H1 (cell line): ENCODE results near the gene CCSER2. TPM values are rescaled to one million over a fixed set of nuclear protein-coding genes. Genes with fewer than 3 reads are reported as not detected.

Source experiments
- polyA plus RNA-seq, 7 experiments: library from polyadenylated mRNA; depleted of rRNA in 3 of 7; stranded (reverse) in 5 of 7; unstranded in 2 of 7; fragments of >200 nt in 5 of 7; fragments of 200-250 nt in 2 of 7; gene quantifications; 1 replicate in 5 of 7; 2 replicates in 1 of 7; 4 replicates in 1 of 7; pipeline versions ENCODE4 v1.2.1 to v1.2.3, GENCODE V29; 2011 to 2013; ENCODE audit warnings: missing spikeins in 2 of 7, mixed read lengths in 2 of 7
- total RNA-seq: library from RNA; stranded (reverse); fragmentation: NEBNext Ultra II Directional; extraction: Animal tissue kit (Norgen Biotek cat#: 25700); gene quantifications from 2 replicates; pipeline ENCODE4 v1.2.1, GENCODE V29; 2021
- TF ChIP-seq, protein P1 (sequence below): IDR thresholded peaks from 2 replicates; pipeline ENCODE4 v1.6.1; 2011; ENCODE audit warnings: low read length, improper control_type of control experiment

The CCSER2 gene
- total and polyA plus RNA-seq, 2 of the 8 experiments (the other 6 are each of a cell fraction or from before 2014, with no cell fraction given): 6.9 to 30.5 TPM

DNA sequence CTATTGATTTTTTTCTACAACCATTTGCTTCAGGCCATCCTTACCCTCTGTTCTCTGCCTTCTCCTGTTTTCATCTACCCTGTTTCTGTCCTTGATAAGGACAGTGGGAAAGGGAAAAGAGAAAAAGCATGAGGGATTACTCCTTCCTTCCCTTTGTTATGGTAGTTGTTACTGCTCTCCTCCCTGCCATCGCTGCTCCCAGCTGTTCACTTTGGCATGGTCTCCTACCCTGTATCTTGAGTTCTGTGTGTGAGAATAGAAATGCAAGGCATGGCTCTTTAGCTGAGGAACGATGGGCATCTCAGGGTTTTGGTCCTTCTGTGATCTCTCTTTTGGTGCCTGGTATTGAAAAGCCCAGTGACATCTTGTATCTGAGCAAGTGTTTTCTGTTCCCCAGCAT, 6.4 kb downstream of the CCSER2 start (continued):
- TF ChIP-seq, protein P1, sequence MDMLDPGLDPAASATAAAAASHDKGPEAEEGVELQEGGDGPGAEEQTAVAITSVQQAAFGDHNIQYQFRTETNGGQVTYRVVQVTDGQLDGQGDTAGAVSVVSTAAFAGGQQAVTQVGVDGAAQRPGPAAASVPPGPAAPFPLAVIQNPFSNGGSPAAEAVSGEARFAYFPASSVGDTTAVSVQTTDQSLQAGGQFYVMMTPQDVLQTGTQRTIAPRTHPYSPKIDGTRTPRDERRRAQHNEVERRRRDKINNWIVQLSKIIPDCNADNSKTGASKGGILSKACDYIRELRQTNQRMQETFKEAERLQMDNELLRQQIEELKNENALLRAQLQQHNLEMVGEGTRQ: no peak
- TF ChIP-seq, all 59 proteins: peak for 0
